Measurements from ENCODE around the gene KMT5B.

- TF ChIP-seq CTCF (IDR thresholded peaks at IDR 0.05; ENCODE audit: low read depth, low read length, poor library complexity, severe bottlenecking): no peak
- TF ChIP-seq EZH2phosphoT487 (IDR thresholded peaks at IDR 0.05; ENCODE audit: borderline replicate concordance, low read length): no peak
Measured at GRCh38 chr11:68189888-68190287, 23.2 kb downstream of the KMT5B start.

Measured in DOHH2 (cell line).